NCI-H2227 treated with DMSO at 0.1 percent for 48 hours (cell line): ENCODE results near the gene CRYM.

Source experiments
- DNase-seq: peaks from one replicate; lab custom pipeline; 2025; lab: John Stamatoyannopoulos, UW

The CRYM gene

DNA sequence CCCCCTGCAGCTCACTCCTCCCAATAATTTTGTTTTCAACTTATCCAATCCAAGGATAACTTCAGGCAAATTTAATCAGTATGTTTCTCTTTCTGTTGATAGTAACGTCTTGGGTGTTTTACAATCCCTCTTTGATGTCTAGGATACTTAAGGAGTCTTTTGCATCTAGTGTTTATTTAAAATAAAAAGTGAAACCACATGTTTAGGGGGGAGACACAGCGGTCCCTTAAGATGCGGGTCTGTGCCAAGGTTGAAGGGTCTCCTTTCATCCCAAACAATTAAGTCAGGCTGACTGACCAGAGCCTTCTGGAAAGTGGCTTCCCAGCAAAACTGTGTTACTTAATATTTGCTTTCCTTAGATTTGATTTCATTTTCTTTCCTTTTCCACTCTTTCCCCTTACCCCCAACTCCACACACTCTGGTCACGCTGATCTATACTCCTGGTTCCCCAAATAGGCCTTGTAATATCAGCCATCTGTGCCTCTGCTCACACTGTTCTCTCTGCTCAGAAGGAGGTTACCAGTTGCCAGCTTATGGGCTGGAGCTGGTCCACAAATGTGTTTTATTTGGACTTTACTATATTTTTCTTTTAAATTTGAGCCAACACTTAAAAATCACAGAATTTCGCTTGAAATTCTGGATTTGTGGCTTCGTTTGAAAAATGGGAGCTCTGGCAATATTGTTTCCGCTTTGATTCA is 33.4 kb downstream of the CRYM start:
- no peak for DNase-seq

DNA sequence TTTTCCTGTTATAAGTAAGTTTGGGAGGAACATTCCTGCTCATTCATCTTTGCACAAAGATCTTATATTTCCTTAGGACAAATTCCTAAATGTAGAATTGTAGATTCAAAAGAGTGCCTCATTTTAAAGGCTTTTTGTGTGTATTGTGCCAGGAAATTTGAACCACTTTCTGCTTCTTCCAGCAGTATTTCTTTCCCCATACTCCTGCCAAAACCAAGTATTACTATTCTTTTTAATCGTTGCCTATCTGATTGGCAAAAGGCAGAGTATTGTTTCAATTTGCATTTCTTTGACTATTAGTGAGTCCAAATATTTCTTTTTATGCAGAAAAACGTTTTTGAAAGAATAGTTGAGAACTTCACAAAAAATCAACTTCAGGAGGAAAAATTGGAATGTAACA is 35.3 kb downstream of the CRYM start:
- no peak for DNase-seq

DNA sequence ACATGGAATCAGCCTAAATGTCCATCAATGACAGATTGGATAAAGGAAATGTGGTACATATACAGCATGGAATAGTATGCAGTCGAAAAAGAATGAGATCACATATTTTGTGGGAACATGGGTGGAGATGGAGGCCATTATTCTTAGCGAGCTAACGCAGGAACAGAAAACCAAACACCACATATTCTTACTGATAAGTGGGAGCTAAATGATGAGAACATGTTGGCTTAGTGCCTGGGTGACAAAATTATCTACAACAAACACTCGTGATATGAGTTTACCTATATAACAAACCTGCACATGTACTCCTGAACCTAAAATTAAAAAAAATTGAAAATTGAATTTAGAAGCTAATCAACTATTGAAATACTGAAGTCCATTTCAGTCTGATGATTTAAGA is 38.4 kb downstream of the CRYM start:
- DNase-seq: no peak

DNA sequence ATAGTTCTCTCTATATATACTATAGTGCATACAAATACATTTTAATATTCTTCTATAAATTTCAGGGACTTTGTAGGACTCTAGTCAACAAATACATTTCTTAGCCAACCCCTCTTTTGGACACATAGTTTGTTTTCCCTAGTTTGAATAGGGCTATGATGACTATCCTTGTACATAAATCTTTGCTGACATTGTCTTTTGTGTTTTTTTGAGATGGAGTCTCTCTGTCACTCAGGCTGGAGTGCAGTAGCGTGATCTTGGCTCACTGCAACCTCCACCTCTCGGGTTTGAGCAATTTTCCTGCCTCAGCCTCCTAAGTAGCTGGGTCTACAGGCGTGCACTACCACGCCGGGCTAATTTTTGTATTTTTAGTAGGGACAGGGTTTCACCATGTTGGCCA is 41.3 kb downstream of the CRYM start:
- no peak for DNase-seq

DNA sequence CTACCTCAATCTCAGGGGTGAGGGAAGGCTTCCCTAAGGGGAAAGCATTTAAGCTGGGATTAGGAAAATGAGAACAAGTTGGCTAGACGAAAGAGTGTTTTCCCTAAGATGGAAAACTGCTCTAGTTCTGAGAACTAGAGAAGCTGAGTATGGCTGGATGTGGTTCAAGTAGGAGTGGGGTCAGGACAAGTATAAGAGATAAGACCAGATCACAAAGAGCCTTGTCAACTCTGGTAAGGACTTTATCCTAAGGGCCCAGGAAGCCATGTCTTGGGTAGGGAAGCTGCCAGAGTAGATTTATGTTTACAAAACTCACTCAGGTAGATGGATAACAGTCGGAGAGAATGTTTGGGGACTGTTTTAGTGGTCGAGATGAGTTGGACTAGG is 42.9 kb downstream of the CRYM start:
- no peak for DNase-seq

DNA sequence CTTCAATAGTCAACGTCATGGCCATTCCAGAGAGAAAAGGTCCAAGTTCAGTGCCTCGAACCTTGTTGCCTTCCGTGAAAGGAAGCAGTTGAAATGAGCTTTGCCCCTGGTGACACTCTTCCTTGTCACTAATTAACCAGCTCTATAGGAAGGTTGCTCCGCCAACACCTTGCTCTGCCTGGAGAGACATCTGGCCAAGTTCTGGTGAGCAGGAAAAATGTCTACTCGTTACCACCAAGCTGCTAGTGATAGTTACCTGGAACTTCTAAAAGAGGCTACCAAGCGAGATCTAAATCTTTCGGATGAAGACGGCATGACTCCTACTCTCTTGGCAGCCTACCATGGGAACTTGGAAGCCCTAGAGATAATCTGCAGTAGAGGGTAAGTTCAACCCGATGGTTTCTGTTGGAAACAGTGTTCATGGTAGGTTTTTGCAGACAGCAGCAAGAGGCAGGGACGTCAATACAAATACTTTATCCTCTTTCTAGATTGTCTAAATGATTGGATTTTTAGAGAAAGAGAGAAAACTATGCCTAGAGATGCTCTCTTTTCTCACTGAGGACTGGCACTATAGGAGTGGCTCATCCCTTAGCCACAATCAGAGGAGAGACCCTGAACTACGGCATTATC is 44.5 kb downstream of the CRYM start, which contains the start of gene ANKS4B:
Gene ANKS4B, plus strand, starts transcription at position 179 of the 630 bp plus-strand sequence. Its CDS starts 39 bp downstream, at position 218.
- DNase-seq: no peak

DNA sequence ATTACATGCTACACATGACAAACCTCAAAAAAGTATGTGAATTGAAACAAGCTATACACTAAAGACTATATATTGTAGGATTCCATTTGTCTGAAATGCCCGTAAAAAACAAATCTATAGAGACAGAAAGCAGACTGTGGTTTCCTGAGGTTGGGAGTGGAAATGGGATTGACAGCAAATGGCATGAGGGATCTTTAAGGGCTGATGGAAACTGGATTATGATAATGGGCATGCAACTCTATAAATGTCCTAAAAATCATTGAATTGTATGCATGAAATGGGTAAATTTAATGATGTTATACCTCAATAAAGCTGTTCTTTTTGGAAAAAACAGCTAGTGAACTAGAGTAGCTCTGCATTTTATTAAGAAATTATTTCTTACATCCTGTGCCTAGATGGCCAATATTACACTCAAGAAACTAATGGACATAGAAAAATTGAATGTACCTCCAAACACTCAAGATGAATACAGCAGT is 45.0 kb downstream of the CRYM start:
- no peak for DNase-seq

DNA sequence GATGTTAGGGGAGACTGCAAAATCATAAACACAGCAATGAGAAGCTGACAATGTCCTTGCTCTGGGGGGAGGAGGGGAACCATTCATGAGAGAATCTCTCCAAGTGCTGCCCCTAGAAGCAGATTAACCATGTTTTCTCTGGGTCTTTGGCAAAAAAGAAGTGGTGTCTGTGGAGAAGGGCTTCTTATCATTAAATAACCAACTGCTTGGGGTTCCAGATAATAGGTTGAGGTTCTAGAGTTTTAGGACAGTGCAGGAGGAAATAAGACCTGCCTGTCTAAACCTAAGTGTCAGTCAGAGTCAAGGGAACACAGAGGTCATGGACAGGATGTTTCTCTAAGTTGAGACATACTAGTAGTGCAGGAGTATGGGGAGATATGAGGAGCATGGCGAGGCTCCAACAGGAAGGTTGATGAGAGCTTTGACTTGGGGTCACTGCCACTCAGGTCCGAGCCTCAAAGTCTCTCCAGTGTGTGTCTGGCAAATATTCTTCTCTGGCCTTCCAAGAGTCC is 49.7 kb downstream of the CRYM start:
- no peak for DNase-seq

DNA sequence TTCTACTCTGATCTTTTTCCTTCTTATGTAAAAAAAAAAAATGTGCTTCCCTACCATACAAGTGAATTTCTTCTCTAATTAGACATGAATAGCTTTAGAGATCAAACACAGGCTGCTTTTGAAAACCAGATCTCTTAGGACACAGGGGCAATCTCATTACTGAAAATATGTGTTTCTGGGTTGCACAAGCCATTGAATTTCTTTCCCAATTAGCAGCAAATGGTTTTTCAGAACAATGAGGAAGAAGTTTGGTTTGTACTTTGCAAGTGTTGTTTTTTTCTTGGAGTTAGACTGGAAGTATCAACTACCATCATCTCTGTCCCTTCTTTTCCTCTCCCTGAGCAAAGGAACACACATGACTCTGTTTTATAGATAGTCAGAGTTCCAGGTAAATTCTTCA is 50.2 kb downstream of the CRYM start:
- no peak for DNase-seq

DNA sequence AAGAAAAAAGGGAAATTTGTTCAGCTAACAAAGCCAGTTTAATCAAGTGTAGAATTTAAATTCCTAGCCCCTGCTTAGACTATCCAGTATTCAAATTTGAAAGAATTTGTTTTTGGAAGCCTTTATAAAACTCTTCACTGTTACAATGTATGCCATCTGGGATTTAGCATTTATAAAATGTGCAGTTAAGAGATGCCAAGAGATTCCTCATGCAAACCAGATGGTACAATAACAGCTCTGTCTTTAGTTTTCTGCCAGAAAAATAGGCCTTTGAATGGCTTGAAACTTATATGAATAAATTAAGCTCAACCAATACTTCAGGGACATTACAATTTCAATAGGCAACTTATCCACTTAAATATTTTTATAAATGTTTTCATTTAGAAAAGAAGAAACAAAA is 51.3 kb downstream of the CRYM start:
- no peak for DNase-seq

DNA sequence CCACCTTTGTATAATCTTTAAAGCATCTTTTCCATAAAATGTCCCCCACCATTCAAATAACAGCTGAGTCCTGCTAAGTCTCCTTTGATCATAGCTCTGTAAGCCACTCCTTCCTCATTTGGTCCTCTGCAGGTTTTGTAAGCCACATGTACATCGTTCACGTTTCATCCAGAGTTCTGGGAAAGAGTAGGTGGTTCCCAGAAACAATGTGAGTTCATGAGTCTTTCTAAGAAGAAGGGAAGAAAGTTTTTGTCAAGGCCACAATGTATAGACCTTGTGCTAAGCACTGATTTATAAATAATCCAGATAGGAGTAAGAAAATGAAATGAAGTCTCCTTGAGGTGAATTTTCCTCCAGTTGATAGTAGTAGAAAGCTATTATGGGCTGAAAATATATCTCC is 53.3 kb downstream of the CRYM start:
- DNase-seq: no peak

DNA sequence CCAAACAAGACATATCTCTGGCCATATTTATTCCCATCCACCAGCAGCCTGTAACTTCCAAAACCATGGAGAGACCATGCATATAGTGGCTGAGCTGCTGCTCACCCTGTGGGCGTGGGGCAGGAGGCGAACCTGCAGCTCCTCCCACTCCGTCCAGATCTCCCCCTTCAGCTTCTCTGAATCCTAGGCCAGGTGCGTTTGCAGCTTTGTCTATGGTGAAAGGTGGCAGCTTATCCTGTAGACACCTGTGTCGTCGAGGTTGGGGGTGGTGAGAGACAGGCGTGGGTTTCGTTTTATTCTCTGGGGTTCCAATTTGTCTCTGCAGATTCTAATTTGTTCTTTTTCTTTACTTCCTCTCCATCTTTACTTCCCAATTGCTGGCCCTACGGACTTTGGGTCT is 54.3 kb downstream of the CRYM start:
- no peak for DNase-seq

DNA sequence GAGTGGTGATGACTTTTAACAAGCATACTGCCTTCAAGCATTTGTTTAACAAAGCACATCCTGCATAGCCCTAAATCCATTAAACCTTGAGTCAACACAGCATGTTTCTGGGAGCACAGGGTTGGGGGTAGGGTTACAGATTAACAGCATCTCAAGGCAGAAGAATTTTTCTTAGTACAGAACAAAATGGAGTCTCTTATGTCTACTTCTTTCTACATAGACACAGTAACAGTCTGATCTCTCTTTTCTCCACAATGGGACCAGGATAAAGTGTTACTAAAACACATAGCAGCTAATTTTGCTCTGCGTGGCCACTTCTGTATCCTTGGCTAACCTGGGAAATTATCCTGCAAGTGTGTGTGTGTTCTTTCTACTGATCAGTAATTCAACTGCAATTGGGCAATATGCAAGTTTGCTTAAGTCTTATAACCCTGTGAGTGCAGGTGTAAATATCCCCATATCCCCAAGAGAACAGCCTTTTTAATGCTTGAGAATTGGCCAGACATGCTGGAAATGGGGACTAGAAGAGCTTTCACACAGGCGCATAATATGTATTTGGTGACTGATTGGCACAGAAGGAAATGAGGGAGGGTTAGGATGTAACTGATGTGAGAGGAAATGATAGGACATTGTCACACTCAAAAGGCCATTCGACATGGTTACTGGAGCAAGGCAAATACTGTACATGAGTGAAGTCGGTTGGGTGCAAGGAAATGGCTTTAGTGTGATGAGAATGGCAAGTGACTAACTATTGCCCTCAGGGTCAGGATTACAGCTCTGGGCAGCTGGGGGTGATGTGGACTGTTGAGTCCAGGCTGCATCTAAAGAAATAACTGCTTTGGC is 55.4 kb downstream of the CRYM start:
- no peak for DNase-seq

DNA sequence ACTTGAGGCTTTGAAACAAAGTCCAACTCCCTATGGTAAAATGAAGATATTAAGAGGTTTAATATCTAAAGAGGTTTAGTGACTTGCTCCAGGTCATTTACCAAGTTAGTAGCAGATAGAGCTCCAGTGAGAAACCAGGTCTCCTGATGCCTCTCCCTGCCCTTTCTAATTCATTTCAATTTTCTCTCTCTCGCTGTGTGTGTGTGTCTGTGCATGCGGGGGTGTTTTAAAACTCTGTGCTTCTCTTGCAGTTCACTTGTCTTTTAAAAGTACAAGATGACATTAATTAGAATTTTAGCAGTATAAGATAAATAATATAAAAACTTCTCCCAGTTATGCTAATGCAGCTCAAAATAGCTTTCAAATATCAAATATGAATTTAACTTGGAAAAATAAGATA is 58.5 kb downstream of the CRYM start:
- no peak for DNase-seq

DNA sequence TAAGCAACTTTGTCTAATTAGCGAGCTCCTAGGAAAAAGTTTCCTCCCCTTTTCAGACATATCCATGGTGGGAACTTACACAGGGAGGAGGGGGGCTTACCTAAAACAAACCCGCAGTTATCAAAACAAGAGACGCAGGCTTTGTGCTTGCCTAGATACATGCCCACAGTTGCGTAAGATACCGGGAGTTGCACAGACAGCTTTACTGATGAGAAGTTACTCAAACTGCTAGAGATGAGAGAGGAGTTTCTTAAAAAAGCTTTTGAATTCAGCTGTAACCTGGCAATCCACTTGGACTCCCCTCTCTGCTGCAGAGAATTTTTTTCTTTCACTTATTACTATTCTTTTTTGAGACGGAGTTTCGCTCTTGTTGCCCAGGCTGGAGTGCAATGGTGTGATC is 59.9 kb downstream of the CRYM start:
- no peak for DNase-seq

DNA sequence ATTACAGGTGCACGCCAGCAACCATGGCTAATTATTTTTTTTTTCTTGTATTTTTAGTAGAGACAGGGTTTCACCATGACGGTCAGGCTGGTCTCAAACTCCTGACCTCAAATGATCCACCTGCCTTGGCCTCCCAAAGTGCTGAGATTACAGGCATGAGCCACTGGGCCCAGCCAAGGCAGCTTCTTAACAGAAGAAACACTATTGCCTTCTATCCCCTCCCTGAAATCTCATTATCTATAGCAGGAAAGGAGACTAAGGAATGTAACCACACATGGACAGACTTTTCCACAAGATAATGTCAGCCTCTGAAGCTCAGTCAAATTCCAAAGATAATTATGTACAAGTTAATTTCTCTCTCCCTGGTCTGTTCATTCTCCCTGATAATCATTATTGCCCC is 61.0 kb downstream of the CRYM start:
- DNase-seq: no peak

DNA sequence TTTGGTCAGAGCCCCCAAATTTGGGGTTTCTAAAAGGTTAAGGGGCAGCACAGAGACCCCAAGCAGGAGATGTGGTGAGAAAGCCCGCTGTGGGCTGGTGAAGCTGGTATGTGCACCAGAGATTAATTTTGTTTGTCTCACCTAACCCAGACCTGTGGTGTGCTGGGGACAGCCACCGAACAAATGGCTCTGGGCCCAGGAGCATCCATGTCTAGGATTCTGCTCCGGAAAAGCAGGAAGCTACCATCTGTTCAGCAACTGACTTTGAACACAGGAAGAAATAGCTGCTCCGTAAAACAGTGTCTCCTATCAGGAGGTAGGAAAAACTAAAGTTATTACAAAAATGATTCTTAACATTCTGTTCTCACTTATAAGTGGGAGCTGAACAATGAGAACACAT is 64.0 kb downstream of the CRYM start:
- no peak for DNase-seq

DNA sequence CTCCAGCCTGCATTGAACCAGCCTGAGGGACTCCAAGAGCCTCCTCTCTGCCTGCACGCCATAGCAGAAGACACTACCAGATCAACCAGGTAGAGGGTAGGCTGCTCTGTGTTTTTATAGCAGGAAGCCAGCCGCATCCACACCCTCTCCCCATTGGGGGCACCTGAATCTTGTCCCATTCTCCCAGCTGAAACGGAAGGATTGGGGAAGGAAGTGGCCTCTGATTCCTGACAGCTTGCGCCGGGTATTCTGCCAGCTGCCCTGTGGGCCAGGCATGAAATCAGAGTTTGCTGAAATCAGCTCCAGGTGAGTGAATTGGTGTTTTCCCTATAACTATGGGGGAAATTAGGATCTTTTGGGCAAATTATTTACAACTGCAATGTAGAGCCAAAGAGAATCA is 66.6 kb downstream of the CRYM start, which contains the start of gene ZP2:
Gene ZP2, minus strand, starts transcription at position 89 of the 400 bp plus-strand sequence. Its CDS starts 27 bp downstream, at position 62.
- no peak for DNase-seq
